K562 (cell line): ENCODE data around the gene BDH1. TPM values are rescaled to one million over a fixed set of nuclear protein-coding genes. Genes with fewer than 3 reads are reported as not detected.

Source experiments
- RBBP5 ChIP-seq: fragments of 200-600 bp; sonication (generic); IDR thresholded peaks from 2 replicates; pipeline ENCODE4 v1.6.1; 2012; ENCODE audit warnings: borderline replicate concordance, mild to moderate bottlenecking, low read length, control low read depth, inconsistent platforms; ENCODE audit not compliant: insufficient read depth, poor library complexity, severe bottlenecking
- polyA plus RNA-seq, 8 experiments: library from polyadenylated mRNA; depleted of rRNA in 4 of 8; stranded (reverse) in 5 of 8; unstranded in 3 of 8; fragments of >200 nt; fragmentation: Nextera tagmentation in 2 of 8; fragmentation: Illumina TruSeq in 1 of 8; extraction: Ambion mirVana in 2 of 8; extraction: Trizol in 1 of 8; gene quantifications; 2 replicates each; pipeline versions ENCODE4 v1.2.1 to v1.2.3, GENCODE V29; 2011 to 2014; ENCODE audit warnings: inconsistent platforms in 1 of 8, missing spikeins in 1 of 8
- total RNA-seq, 7 experiments: library from RNA; depleted of rRNA in 6 of 7; stranded (reverse); fragments of >200 nt in 6 of 7; fragmentation: Illumina TruSeq in 2 of 7; extraction: Trizol in 2 of 7; gene quantifications; 2 replicates each; pipeline versions ENCODE4 v1.2.1 to v1.2.3, GENCODE V29; 2011 to 2021; ENCODE audit warnings: low replicate concordance in 1 of 7
- TF ChIP-seq, protein P1 (sequence below): fragments of 200-600 bp; sonication (generic); IDR thresholded peaks from one replicate; pipeline ENCODE4 v1.6.1; 2012; ENCODE audit warnings: mild to moderate bottlenecking, low read depth, low read length, inconsistent platforms
- TF ChIP-seq, protein P2 (sequence below): fragments of 150-350 bp; IDR thresholded peaks from 2 replicates; pipeline ENCODE4 v1.6.1; 2014; ENCODE audit warnings: low read depth, mild to moderate bottlenecking, low read length, borderline replicate concordance

Gene BDH1
- total and polyA plus RNA-seq, 9 of the 15 experiments (the other 6 are each of a cell fraction or from before 2014, with no cell fraction given) = 0.07 to 0.89 (median 0.12) TPM; not detected in 3

DNA sequence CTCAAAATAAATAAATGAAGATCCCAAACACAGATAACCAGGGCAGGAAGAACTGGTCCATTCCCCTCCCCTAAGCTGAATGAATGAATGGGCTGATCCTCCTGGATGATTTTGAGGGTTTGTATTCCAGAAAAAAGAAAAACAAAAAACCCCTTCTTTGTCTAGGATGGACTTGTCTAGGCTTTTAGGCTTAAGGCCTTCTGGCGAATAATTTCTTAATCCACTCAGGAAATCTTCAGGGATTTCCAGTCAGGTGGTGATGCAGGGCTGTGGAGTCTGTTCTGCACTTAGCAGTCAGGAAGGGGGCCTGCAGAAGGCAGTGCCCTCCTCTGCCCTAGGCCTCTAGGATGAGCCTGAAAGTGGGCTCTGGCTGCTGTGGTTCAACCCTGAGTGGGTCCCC lies 52.1 kb downstream of the BDH1 start (continued):
- TF ChIP-seq, protein P1, sequence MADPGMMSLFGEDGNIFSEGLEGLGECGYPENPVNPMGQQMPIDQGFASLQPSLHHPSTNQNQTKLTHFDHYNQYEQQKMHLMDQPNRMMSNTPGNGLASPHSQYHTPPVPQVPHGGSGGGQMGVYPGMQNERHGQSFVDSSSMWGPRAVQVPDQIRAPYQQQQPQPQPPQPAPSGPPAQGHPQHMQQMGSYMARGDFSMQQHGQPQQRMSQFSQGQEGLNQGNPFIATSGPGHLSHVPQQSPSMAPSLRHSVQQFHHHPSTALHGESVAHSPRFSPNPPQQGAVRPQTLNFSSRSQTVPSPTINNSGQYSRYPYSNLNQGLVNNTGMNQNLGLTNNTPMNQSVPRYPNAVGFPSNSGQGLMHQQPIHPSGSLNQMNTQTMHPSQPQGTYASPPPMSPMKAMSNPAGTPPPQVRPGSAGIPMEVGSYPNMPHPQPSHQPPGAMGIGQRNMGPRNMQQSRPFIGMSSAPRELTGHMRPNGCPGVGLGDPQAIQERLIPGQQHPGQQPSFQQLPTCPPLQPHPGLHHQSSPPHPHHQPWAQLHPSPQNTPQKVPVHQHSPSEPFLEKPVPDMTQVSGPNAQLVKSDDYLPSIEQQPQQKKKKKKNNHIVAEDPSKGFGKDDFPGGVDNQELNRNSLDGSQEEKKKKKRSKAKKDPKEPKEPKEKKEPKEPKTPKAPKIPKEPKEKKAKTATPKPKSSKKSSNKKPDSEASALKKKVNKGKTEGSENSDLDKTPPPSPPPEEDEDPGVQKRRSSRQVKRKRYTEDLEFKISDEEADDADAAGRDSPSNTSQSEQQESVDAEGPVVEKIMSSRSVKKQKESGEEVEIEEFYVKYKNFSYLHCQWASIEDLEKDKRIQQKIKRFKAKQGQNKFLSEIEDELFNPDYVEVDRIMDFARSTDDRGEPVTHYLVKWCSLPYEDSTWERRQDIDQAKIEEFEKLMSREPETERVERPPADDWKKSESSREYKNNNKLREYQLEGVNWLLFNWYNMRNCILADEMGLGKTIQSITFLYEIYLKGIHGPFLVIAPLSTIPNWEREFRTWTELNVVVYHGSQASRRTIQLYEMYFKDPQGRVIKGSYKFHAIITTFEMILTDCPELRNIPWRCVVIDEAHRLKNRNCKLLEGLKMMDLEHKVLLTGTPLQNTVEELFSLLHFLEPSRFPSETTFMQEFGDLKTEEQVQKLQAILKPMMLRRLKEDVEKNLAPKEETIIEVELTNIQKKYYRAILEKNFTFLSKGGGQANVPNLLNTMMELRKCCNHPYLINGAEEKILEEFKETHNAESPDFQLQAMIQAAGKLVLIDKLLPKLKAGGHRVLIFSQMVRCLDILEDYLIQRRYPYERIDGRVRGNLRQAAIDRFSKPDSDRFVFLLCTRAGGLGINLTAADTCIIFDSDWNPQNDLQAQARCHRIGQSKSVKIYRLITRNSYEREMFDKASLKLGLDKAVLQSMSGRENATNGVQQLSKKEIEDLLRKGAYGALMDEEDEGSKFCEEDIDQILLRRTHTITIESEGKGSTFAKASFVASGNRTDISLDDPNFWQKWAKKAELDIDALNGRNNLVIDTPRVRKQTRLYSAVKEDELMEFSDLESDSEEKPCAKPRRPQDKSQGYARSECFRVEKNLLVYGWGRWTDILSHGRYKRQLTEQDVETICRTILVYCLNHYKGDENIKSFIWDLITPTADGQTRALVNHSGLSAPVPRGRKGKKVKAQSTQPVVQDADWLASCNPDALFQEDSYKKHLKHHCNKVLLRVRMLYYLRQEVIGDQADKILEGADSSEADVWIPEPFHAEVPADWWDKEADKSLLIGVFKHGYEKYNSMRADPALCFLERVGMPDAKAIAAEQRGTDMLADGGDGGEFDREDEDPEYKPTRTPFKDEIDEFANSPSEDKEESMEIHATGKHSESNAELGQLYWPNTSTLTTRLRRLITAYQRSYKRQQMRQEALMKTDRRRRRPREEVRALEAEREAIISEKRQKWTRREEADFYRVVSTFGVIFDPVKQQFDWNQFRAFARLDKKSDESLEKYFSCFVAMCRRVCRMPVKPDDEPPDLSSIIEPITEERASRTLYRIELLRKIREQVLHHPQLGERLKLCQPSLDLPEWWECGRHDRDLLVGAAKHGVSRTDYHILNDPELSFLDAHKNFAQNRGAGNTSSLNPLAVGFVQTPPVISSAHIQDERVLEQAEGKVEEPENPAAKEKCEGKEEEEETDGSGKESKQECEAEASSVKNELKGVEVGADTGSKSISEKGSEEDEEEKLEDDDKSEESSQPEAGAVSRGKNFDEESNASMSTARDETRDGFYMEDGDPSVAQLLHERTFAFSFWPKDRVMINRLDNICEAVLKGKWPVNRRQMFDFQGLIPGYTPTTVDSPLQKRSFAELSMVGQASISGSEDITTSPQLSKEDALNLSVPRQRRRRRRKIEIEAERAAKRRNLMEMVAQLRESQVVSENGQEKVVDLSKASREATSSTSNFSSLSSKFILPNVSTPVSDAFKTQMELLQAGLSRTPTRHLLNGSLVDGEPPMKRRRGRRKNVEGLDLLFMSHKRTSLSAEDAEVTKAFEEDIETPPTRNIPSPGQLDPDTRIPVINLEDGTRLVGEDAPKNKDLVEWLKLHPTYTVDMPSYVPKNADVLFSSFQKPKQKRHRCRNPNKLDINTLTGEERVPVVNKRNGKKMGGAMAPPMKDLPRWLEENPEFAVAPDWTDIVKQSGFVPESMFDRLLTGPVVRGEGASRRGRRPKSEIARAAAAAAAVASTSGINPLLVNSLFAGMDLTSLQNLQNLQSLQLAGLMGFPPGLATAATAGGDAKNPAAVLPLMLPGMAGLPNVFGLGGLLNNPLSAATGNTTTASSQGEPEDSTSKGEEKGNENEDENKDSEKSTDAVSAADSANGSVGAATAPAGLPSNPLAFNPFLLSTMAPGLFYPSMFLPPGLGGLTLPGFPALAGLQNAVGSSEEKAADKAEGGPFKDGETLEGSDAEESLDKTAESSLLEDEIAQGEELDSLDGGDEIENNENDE = no peak
- TF ChIP-seq, protein P2, sequence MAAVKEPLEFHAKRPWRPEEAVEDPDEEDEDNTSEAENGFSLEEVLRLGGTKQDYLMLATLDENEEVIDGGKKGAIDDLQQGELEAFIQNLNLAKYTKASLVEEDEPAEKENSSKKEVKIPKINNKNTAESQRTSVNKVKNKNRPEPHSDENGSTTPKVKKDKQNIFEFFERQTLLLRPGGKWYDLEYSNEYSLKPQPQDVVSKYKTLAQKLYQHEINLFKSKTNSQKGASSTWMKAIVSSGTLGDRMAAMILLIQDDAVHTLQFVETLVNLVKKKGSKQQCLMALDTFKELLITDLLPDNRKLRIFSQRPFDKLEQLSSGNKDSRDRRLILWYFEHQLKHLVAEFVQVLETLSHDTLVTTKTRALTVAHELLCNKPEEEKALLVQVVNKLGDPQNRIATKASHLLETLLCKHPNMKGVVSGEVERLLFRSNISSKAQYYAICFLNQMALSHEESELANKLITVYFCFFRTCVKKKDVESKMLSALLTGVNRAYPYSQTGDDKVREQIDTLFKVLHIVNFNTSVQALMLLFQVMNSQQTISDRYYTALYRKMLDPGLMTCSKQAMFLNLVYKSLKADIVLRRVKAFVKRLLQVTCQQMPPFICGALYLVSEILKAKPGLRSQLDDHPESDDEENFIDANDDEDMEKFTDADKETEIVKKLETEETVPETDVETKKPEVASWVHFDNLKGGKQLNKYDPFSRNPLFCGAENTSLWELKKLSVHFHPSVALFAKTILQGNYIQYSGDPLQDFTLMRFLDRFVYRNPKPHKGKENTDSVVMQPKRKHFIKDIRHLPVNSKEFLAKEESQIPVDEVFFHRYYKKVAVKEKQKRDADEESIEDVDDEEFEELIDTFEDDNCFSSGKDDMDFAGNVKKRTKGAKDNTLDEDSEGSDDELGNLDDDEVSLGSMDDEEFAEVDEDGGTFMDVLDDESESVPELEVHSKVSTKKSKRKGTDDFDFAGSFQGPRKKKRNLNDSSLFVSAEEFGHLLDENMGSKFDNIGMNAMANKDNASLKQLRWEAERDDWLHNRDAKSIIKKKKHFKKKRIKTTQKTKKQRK = no peak
- no peak for TF ChIP-seq RBBP5
